Neuronal stem cell (in vitro differentiated cells): ENCODE measurements around the gene CDHR4.

ENCODE experiments used
- DNase-seq: peaks from one replicate; pipeline ENCODE4 v3.0.0-alpha.2; 2013; ENCODE audit warnings: low spot score
- H2AFZ ChIP-seq: one replicate; pipeline ENCODE4 v1.6.1; 2013; ENCODE audit warnings: mild to moderate bottlenecking, low read length, inconsistent platforms
- H2AK5ac ChIP-seq: 2 replicates; pipeline ENCODE4 v1.6.1; 2013; ENCODE audit warnings: low read depth, mild to moderate bottlenecking, inconsistent platforms, low read length, moderate library complexity, mixed read lengths
- H2BK120ac ChIP-seq: 2 replicates; pipeline ENCODE4 v1.6.1; 2013; ENCODE audit warnings: low read depth, mild to moderate bottlenecking, inconsistent platforms, low read length, moderate library complexity, mixed read lengths
- H2BK12ac ChIP-seq: one replicate; pipeline ENCODE4 v1.6.1; 2013; ENCODE audit warnings: low read length, inconsistent platforms
- H2BK15ac ChIP-seq: 2 replicates; pipeline ENCODE4 v1.6.1; 2013; ENCODE audit warnings: mild to moderate bottlenecking, low read length, inconsistent platforms, mixed read lengths
- H2BK5ac ChIP-seq: one replicate; pipeline ENCODE4 v1.6.1; 2013; ENCODE audit warnings: inconsistent platforms, mild to moderate bottlenecking, low read length, moderate library complexity
- H3K14ac ChIP-seq: one replicate; pipeline ENCODE4 v1.6.1; 2013; ENCODE audit warnings: low read length, inconsistent platforms
- H3K18ac ChIP-seq: 2 replicates; pipeline ENCODE4 v1.6.1; 2013; ENCODE audit warnings: low read length, inconsistent platforms
- H3K23ac ChIP-seq: 2 replicates; pipeline ENCODE4 v1.6.1; 2013; ENCODE audit warnings: low read depth, mild to moderate bottlenecking, mixed read lengths, low read length, inconsistent platforms; ENCODE audit not compliant: poor library complexity
- H3K27ac ChIP-seq: replicated peaks from 3 replicates; pipeline ENCODE4 v1.5.1; 2013; ENCODE audit warnings: low read length, inconsistent platforms
- H3K27me3 ChIP-seq, 3 experiments: 2 replicates each; pipeline ENCODE4 v1.6.1; 2013; ENCODE audit warnings: low read length in 3 of 3, mild to moderate bottlenecking in 2 of 3, inconsistent platforms in 1 of 3, low read depth in 1 of 3, mixed read lengths in 1 of 3, moderate library complexity in 1 of 3; ENCODE audit not compliant: control insufficient read depth in 3 of 3, insufficient read depth in 3 of 3
- H3K36me3 ChIP-seq, 2 donors: replicated peaks in 1 of 2; 2 replicates each; pipeline ENCODE4 v1.6.1; 2013; ENCODE audit warnings: low read length in 2 of 2; ENCODE audit not compliant: control insufficient read depth in 2 of 2, insufficient read depth in 2 of 2
- H3K4ac ChIP-seq: 2 replicates; pipeline ENCODE4 v1.6.1; 2013; ENCODE audit warnings: inconsistent platforms, mild to moderate bottlenecking, low read length, moderate library complexity
- H3K4me1 ChIP-seq, 2 donors: 1 replicate in 1 of 2; 2 replicates in 1 of 2; pipeline ENCODE4 v1.6.1; 2013; ENCODE audit warnings: low read length in 2 of 2, low read depth in 1 of 2; ENCODE audit not compliant: control insufficient read depth in 2 of 2, insufficient read depth in 1 of 2
- H3K4me2 ChIP-seq: one replicate; pipeline ENCODE4 v1.6.1; 2013; ENCODE audit warnings: mild to moderate bottlenecking, low read length, inconsistent platforms; ENCODE audit not compliant: insufficient read depth, poor library complexity, severe bottlenecking
- H3K4me3 ChIP-seq, 2 donors: 2 replicates each; pipeline ENCODE4 v1.5.1; 2013; ENCODE audit warnings: low read length in 2 of 2, mild to moderate bottlenecking in 2 of 2, inconsistent platforms in 1 of 2, moderate library complexity in 1 of 2
- H3K79me1 ChIP-seq: one replicate; pipeline ENCODE4 v1.6.1; 2013; ENCODE audit warnings: low read depth, mild to moderate bottlenecking, inconsistent platforms, low read length, moderate library complexity
- H3K9ac ChIP-seq: one replicate; pipeline ENCODE4 v1.6.1; 2013; ENCODE audit warnings: mild to moderate bottlenecking, low read depth, low read length, inconsistent platforms; ENCODE audit not compliant: poor library complexity
- H3K9me3 ChIP-seq, 2 donors: replicated peaks in 1 of 2; 2 replicates each; pipeline versions ENCODE3 to v1.6.1; 2013; ENCODE audit warnings: low read length in 2 of 2, mild to moderate bottlenecking in 2 of 2, inconsistent platforms in 1 of 2, low read depth in 1 of 2, mixed read lengths in 1 of 2, moderate library complexity in 1 of 2; ENCODE audit not compliant: control insufficient read depth in 2 of 2, insufficient read depth in 1 of 2
- H4K8ac ChIP-seq: one replicate; pipeline ENCODE4 v1.6.1; 2013; ENCODE audit warnings: low read depth, mild to moderate bottlenecking, inconsistent platforms, low read length, moderate library complexity
- H4K91ac ChIP-seq: one replicate; pipeline ENCODE4 v1.6.1; 2013; ENCODE audit warnings: low read length, low read depth, mild to moderate bottlenecking, inconsistent platforms; ENCODE audit not compliant: poor library complexity
- WGBS, 2 donors: extraction: QIAGEN DNeasy Blood & Tissue Kit; methylation state at CpG; one replicate each; pipeline ENCODE4 v1.1.7; 2013; ENCODE audit warnings: missing lambda C conversion rate in 2 of 2, mixed read lengths in 1 of 2; ENCODE audit not compliant: insufficient read length in 2 of 2, insufficient replicate concordance in 1 of 2; ENCODE audit errors: extremely low coverage in 2 of 2; 5-methylcytosine and 5-hydroxymethylcytosine counted together

The CDHR4 gene

DNA sequence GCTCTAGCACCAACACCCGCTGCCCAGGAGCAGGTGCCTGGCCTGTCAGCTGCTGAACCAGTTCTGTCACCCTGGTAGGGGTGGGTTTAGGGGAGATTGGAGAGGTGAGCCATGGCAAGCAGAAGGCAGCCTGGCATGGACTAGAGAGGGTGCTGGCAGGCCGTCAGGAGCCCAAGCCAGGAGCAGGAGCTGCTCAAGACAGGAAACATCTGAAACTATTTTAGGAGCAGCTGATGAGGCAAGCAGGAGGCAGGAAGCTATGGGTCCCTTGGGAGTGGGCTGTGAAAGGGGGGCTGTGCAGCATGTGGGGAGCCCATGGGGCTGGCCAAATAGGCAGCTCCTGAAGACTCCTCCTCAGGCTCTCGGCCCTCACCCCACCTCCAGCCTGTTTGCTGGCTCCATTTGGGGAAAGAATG is 5.7 kb upstream of the CDHR4 start:
- Histone ChIP-seq H3K18ac (peak overlapping the region; percentile 4), H3K4me3 (no peak overlapping the region), H4K91ac (no peak overlapping the region), H2BK5ac (peak overlapping the region; percentile 1), H3K79me1 (no peaks in the 10 kb centered on the region), H3K4ac (peak overlapping the region; percentile 81), H3K9ac (no peak overlapping the region), H3K27me3 (peaks cover 0 to 32% (median 15%) of the 10 kb centered on the region in 3 experiments), H3K14ac (no peak overlapping the region), H3K4me1 (peaks cover 26 to 47% of the 10 kb centered on the region in 2 donors), H3K23ac (peak overlapping the region; percentile 46), H3K4me2 (no peak overlapping the region), H2BK120ac (no peak overlapping the region), H2AFZ (peak overlapping the region; percentile 83), H3K27ac (no peak overlapping the region), H3K9me3 (no peaks in the 10 kb centered on the region), H2BK12ac (no peak overlapping the region), H2BK15ac (peak overlapping the region; percentile 42), H2AK5ac (peak overlapping the region; percentile 58), H3K36me3 (peaks cover 0 to 2% of the 10 kb centered on the region in 2 donors), H4K8ac (peak overlapping the region; percentile 48)
- no CpG with 5 or more reads among the region's 3 CpGs for WGBS, 2 donors
- DNase-seq, result no peak

DNA sequence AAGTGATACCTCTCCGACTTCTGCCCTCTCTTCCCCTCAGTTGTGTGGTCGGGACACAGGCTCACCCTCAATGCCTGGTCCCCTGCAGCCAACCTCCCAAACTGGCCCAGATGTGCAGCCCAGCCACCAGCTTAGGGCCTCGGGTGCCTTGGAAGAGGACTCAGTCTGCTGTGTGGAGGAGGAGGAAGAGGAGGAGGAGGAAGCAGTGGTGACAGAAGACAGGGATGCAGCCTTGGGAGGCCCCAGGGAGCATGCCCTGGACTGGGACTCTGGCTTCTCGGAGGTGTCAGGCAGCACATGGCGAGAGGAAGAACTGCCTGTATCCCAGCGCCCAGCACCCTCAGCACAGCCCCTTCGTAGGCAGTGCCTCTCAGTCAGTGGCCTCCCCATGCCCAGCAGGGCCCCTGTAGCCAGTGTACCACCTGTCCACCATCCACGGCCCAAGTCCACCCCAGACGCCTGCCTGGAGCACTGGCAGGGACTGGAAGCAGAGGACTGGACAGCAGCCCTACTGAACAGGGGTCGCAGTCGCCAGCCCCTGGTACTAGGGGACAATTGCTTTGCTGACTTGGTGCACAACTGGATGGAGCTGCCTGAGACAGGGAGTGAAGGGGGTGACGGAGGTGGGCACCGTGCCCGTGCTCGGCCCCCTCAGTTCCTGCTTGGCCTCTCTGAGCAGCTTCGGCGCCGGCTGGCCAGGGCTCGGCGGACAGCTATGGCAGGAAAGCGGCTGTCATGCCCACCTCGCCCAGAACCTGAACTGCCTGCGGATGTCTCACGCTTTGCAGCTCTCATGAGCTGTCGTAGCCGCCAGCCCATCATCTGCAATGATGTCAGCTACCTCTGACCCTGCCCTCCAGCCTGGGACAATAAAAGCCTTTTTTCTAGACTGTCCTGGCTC is 4.7 kb upstream of the CDHR4 start:
- no peak overlapping the region for H4K91ac ChIP-seq
- no peak for DNase-seq
- no peak overlapping the region for H4K8ac ChIP-seq
- peaks cover 0 to 34% (median 15%) of the 10 kb centered on the region in 3 experiments for H3K27me3 ChIP-seq
- peaks cover 26 to 47% of the 10 kb centered on the region in 2 donors for H3K4me1 ChIP-seq
- peak overlapping the region; percentile 33 for H2BK12ac ChIP-seq
- H2AFZ ChIP-seq, result peak overlapping the region; percentile 99
- peak overlapping the region; percentile 19 for H2BK15ac ChIP-seq
- H3K4me3 ChIP-seq, result peak overlapping the region in 1 of 2 donors; percentile 23
- H3K9me3 ChIP-seq, result no peaks in the 10 kb centered on the region
- WGBS, 2 donors, result no CpG with 5 or more reads among the region's 26 CpGs
- H3K14ac ChIP-seq, result peak overlapping the region; percentile 25
- H2BK120ac ChIP-seq, result no peak overlapping the region
- peak overlapping the region; percentile 2 for H3K23ac ChIP-seq
- H2AK5ac ChIP-seq, result no peak overlapping the region
- H3K4me2 ChIP-seq, result no peak overlapping the region
- no peak overlapping the region for H3K27ac ChIP-seq
- H3K9ac ChIP-seq, result no peak overlapping the region
- no peak overlapping the region for H2BK5ac ChIP-seq
- peak overlapping the region; percentile 11 for H3K18ac ChIP-seq
- H3K36me3 ChIP-seq, result no peaks in the 10 kb centered on the region
- H3K4ac ChIP-seq, result no peak overlapping the region
- no peaks in the 10 kb centered on the region for H3K79me1 ChIP-seq

DNA sequence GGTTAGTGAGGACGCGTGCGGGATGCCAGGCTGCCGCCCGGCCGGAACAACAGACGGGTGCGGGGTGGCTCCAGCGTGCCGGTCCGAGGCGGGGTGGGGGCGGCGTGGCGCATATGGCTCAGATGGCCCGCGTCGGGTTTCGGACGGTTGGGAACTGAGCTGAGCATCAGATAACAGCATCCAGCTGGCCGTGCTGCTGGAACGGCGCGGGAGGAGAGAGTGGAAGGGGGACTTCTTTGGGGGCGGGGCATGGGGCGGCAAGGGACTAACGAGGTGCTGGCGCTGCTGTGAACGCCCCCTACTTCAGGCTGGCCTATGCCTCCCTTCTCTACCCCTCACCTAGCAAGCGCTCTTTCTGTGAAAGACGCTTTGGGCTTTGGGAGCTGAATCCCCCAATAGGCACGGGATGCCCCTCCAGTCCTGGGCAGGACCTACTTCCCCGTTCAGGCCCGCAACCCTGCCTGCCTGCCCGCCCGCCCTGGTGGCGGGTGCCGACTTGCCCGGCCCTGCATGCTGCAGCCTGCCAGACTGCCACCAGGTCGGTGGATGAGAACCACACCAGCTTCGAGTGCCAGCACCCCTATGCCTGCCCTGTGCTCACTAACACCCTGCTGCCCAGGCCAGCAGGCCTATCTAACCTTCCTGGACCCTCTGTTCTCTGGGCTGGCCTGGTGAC is 3.9 kb upstream of the CDHR4 start:
- WGBS, 2 donors, result no CpG with 5 or more reads among the region's 41 CpGs
- peak overlapping the region; percentile 87 for H3K4me2 ChIP-seq
- peak overlapping the region; percentile 99 for H2AFZ ChIP-seq
- H2AK5ac ChIP-seq, result peak overlapping the region; percentile 40
- H3K14ac ChIP-seq, result peak overlapping the region; percentile 58
- H2BK15ac ChIP-seq, result peak overlapping the region; percentile 19
- no peak overlapping the region for H3K27ac ChIP-seq
- H4K8ac ChIP-seq, result no peak overlapping the region
- H3K36me3 ChIP-seq, result no peaks in the 10 kb centered on the region
- H3K4me1 ChIP-seq, result peaks cover 26 to 47% of the 10 kb centered on the region in 2 donors
- H3K9ac ChIP-seq, result peak overlapping the region; percentile 85
- peak overlapping the region; percentile 89 for H3K18ac ChIP-seq
- H3K23ac ChIP-seq, result no peak overlapping the region
- H3K79me1 ChIP-seq, result no peaks in the 10 kb centered on the region
- peak overlapping the region; percentile 33 for H2BK12ac ChIP-seq
- H4K91ac ChIP-seq, result no peak overlapping the region
- peak; percentile 48 for DNase-seq
- H2BK5ac ChIP-seq, result no peak overlapping the region
- H3K9me3 ChIP-seq, result no peaks in the 10 kb centered on the region
- H3K27me3 ChIP-seq, result peaks cover 0 to 41% (median 15%) of the 10 kb centered on the region in 3 experiments
- H3K4me3 ChIP-seq, result peak overlapping the region; percentile 65 to 91
- H2BK120ac ChIP-seq, result no peak overlapping the region
- no peak overlapping the region for H3K4ac ChIP-seq
